NCI-H510A (cell line): ENCODE measurements around the gene ZNF536.
"Not testable (repeated sequence)": the region's sequence is repeated elsewhere in the genome, so short reads cannot be mapped to it uniquely, and the experiment has no call there.

Source experiments
- DNase-seq: peaks from one replicate; lab custom pipeline; 2025; lab: John Stamatoyannopoulos, UW

ZNF536 gene

DNA sequence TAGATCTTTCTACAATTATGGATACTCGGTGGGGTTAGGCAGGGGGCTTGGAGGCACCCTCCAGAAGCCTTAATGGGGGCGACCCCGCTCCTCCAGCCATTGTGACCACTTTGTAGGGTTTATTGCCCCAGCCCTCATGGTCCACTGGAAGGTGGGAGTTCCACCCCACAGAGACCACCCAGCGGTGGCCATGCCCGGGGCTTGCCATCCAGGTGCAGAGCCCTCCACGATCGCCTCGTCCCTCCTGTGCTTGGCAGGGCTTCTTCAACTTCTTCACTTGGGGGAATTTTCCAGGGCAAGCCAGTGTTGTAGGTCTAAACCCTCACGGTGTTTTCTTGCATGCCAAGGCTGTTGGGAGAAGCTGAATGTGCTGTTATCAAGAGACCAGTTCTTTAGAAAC, 16.1 kb downstream of the ZNF536 start:
- no peak for DNase-seq

DNA sequence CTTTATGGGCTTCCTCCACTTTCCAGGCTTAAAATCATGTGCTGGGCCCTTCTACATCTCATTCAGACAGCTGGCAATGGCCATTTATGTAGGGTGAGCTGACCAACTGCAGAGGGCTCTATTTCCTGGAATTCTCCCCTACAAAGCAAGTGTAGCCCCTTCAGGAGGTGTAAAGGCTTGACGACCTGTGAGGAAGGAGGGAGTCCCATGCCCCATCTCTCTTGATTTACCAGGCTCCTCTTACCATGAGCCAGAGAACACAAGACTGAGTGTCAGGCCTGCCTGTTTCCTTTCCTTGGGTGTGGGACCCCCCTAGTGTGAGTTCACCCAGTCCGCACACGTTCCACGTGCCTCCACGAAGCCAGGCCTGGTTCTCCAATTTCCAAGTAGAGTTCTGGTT, 16.6 kb downstream of the ZNF536 start:
- no peak for DNase-seq

DNA sequence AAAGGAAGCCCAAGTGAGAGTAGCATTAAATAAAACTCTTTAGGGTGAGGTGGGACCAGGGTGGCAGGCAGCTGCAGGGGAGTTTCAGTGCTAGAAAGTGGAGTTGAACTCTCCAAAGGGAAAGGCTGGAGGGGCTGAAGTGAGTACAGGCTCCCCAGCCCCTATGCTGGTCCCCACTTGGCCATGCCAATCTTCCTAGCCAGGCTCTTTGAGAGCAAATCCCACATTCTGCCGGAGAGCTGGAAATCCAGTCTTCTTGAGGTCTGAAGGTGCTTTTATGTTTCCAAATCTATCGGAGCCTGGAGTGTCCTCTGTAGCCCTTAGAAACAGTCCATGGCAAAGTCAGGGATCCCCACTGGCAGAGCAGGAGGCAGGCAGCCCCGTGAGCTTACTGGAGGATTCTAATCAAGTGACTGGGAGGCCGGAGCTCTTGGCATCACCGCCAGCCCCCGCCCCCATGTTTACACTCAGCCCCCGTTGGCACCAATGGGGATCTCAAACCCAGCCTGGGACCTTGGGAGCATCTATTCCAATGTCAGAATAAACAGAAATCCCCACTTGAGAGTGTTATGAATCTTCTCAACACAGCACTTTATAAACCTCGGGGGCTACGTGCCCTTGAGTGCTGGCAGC, 18.3 kb downstream of the ZNF536 start:
- no peak for DNase-seq

DNA sequence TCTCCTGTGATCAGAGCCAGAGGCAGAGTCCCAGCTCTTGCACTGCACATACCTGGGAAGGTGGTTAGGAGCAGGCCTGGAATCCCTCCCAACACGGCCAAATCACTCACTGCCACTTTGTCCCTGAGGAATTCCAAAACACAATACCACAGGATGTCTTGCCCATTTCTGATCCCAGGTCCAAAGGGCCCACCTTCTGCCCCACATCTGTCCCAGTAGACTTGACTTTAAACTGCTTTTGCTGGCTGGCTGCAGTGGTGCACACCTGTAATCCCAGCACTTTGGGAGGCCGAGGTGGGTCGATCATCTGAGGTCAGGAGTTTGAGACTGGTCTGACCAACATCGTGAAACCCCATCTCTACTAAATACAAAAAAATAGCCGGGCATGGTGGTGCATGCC, 18.9 kb downstream of the ZNF536 start:
- no peak for DNase-seq

DNA sequence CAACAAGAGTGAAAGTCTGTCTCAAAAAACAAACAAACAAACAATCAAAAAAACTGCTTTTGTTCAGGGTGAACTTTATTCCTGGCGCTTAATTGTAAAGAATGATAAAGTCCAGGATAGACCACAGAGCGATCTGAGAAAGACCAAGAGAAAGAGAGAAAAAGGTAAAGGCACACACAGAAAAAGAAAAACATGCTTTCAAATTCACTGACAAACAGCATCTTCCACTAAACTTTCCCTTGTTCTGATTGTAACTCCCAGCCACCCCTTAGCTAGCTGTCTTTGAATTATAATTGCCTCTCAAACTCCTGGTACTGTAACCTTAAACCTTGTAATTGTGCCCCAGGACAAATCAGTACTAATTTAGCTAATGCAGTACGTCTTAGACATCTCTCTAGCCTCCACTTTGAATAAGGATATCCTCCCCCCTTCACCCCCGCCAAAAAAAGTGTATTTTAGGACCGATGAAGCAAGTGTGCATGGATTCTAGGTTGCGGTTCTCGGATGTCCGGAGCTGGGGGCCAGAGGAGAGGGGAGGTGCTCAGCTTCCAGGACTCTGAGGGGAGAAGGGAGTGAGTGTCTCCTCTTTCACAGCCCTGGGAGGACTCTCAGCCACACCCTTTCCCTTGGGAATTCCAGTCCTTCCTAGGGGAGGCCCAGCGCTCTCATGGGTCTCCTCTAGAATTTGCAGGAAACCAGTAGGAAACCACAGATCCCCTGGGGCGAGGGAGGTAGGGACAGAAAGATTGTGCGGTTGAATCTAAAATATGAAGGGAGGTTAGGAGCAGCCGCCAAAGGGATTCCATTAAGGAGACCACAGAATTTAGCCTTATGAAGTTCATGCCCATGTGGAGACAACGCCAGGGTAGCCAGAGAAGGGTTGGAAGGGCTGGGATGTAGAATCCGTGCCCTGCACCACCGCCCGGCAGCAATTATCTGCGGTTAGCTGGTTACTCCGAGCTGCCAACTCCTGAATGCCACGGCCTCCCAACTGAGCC, 19.7 kb downstream of the ZNF536 start:
- no peak for DNase-seq

DNA sequence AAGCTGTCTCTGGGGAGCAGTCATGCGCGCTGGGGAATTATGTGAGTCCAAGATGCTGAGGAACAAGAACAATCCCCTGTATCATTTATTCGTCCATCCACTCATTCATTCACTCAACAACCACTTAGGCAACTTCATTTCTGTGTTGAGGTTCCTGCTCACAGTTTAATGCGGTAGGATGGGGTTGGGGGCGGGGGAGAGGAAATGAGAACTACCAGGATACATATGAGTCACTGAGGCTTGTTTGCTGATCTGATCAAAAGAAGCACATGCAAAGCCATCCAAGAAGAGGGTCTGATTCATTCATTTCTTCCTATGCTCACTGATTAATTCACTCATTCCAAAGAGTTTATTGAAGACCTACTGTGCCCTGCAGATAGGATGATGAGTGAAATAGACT, 20.9 kb downstream of the ZNF536 start:
- no peak for DNase-seq

DNA sequence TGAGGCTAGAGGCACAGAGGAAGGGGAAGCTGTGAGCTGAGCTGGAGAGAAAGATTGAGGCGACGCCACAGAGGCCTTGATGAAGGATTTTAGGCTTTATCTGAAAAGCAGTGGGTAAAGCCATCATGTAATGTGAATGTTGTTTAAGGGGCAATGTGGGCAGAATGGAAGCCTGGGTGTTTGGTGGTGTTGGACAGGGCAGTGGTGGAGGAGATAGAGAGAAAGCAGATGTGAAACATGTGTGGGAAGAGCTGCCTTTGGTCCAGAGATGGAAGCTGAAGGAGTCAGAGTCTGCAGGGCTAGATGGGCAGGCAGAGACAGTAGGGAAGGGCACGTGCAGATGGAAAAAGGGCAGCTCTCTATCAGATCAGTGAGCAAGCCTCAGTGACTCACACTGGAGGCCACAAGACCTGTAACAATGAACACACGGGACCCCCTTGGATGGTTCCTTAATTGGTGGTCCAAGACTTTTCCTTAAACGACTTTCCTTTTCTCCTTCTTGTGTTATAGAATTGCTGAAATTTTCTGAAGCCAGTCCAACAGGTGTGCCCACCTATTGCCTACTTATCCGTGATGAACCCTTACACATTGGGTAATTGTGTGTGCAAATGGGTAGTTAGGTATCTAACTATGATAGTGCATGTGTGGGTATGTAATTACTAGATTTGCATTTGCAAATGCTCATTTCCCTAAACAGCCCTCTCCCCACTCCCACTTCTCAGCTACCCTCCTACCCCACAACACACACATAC, 21.7 kb downstream of the ZNF536 start:
- no peak for DNase-seq

DNA sequence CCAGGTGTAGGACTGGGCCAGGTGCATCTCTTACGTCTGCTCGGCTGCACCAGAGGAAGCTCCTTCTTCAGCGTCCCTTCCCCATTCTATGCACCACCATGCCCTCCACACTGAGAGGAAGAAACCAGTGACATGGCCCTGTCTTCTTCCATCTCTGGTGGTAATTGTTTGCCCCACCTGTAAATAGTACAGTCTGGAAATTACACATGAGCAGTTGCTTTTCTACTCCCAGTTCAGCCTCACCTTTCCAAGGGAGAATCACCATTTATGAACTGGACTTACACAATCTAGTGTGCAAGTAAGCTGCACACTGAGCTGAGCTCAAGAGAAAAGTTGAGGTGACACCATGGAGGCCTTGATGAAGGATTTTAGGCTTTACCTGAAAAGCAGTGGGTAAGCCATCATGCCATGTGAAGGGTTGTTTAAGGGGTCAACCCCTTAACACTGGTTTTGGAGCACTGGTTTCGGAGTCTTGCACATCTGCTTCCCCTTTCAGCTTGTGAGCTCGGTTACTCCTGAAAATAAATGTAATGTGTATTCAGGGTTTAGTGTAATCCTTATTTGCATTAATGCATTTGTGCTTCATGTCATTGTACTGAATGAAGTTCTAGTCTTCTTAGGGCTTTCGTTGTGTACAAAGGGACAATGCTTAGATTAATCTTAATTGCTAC, 22.4 kb downstream of the ZNF536 start:
- no peak for DNase-seq

DNA sequence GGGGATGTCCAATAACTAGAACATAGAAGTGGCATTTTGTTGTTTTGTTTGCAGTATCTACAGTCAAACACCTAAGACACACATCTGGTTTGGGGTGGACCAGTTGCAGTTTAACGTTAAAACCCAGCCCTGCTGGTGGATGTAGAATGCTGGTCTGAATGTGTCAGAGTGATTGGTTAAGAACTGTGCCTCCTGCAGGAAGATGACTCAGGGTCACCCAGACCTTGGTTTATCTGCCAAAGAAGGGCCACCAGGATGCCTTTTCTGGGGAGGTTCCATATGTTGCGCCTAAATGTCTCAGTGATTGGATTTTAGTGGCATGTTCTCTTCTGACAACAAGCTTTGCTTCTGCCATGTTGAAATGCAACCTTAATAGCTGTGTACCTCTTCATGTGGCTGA, 23.1 kb downstream of the ZNF536 start:
- DNase-seq = no peak

DNA sequence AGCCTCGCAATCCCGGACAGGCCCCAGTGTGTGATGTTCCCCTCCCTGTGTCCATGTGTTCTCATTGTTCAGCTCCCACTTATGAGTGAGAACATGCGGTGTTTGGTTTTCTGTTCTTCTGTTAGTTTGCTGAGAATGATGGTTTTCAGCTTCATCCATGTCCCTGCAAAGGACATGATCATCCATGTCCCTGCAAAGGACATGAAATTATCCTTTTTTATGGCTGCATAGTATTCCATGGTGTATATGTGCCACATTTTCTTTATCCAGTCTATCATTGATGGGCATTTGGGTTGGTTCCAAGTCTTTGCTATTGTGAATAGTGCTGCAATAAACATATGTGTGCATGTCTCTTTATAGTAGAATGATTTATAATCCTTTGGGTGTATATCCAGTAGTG, 26.4 kb downstream of the ZNF536 start:
- not testable (repeated sequence) for DNase-seq

DNA sequence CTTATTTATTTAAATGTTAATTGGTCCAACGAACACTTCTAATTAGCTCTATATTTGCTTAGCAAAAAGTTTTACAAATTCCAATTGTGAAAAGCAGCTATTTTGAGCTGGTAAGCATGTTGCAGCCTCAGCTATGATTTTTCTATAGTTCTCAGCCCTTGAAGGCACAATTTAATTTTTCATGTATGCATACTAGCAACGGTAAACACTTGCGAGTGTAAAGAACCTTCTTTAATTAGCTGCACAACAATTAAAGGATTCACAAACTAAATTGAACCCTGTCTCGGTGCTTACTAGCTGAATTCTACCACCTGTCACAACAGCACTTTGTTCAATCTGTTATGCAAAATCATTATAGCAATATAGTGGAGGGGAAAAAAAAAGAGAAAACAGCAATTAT, 29.8 kb downstream of the ZNF536 start:
- no peak for DNase-seq

DNA sequence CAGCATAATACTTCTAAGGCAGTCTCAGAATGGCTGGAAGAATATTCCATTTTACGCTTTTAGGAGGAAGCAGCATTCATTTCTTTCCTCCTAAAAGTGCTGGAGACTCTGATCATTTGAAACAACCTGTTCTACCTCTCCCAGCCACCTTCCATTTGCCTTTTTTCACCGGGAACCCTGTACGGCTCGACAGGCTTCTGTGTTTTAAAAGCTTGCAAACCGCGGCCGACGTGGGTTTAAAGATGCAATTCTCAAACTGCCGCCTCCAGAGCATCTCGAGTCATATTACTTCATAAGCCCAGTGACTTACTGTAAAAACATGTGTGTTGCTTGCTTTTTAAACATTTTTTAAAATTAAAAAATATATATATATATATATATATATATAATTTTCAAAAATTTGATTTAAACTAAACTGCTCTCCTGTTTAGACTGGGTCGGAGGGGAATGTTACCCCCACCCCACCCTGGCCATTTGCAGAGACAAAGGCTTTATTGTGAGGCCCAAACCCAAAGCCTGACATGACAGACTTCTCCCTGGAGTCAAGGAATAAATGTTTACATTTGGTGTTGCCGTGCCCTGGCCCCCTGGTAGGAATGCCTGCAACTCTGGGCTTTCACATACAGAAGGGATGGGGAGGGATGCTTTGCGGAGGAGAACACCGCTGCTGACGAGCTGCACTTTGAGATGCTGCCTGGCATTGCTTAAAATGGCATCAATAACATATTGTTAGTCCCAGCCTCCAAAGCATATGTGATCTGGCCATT, 30.4 kb downstream of the ZNF536 start:
- no peak for DNase-seq

DNA sequence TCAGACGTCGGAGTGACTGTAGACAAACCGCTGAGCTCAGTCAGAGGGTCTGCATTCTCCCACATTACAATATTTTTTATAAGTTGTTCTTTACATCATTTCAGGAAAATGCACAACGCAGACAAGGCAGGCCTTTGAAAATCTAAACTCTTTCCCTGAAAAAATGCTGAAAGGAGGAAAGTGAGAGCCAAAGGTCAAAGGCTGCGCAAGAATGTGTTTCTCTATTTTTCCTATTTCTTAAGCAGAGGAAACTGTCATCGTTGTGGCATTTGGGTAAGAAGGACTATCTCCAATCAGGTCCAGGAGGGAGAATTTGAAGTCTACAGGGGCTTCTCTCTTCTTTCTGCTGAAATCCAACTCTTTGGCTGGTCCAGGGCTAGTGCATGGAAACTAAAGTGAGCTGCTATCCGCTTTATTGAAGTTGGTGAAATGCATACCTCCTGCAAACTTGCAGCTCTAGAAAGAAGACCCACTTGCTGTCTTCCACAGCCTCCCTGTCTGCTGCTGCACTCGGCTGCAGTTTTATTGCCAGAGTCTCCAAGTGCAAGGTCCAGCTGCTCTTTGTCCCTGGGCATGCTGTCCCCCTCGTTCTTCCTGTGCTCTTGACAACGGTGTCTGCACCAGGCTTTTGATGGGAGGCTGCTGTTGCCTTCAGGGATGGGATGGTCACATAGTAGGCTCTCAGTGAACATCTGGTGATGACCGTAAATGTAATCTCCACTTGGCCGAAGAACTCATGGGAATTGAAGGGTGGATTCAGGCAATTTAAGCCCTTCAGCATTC, 31.2 kb downstream of the ZNF536 start:
- no peak for DNase-seq

DNA sequence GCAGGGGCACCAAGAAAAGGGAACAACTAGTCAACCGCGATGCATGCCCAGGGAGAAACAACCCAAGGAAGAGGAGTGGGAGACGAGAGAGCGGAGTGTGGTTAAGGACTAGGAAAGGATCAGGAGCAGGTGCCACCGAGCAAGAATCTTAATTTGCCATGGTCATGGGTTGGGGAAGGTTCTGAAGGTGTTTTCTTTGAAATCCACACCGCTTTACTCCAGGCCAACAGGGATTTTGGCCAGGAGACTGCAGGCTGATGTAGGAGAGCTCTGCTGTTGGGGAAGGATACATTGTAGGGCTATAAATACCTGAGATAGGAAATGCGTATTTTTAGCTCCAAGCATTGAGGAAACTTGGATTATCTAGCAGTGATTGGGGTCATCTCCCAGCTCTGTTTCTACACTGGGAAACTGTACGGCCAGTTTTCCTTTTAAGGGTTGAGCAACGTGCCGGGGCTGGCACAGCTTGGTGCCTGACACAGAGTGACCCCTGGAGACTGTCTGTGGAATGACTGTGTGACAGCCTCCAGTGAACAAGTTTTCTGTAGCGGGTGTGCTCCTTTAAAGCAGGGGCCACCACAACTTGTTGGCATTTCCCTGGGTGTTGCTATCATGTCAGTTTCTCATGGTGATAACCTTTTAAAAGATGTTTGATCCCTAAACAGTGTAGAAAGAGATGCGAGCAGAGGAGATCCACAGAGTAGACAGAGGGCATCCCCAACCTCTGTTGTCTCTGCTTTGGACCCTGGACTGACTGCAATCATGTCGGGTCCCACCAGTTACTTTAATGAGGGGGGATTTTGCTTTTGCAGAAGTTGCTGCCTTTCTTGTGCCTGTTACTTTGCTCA, 34.3 kb downstream of the ZNF536 start:
- DNase-seq = no peak

DNA sequence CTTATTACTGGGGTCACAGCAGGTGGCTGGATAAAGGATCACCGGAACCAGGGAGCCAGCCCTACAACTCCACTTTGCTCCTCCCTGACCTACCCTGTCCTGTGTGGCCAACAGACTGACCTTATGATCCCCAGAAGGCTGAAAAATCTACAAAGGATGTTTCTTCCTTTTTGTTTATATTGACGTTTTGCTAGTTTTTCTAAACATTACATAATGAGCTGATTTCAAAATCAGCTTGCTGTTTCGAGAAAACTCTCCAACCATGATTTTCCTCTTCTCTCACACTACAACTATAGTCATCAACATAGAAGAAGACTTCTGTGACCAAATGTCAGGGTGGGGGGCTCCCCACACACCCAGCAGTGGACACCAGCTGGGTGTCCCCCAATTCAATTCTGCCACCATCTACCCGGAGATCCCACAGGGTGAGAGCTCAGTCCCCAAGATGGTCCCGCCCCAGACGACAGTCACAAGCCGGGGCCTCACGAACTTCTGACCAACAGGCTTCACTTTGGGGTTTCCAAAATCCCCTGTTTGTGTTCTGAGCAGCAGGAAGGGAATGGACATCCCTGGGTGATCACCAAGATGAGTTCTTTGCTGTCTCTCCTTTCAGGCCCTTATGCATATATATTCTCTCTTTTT, 35.0 kb downstream of the ZNF536 start:
- DNase-seq = no peak

DNA sequence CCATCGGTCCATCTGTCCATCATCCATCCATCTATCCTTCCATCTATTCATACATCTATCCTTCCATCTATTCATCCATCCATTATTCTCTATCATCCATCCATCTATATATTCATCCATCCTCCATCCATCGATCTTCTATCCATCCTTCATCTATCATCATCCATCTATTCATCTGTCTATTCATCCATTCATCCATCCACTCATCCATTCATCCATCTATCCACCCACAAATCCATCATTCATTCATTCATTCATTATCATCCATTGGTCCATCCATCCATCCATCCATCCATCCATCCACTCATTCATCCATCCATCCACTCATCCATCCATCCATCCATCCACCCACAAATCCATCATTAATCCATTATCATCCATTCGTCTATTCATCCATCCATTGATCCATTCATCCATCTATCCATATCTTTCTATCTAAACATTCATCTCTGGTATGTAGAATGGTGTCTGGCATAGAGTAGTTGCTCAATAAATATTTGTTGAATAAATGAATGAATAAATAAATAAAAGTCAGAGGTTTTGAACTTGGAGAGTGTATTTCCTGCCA, 36.6 kb downstream of the ZNF536 start:
- no peak for DNase-seq

DNA sequence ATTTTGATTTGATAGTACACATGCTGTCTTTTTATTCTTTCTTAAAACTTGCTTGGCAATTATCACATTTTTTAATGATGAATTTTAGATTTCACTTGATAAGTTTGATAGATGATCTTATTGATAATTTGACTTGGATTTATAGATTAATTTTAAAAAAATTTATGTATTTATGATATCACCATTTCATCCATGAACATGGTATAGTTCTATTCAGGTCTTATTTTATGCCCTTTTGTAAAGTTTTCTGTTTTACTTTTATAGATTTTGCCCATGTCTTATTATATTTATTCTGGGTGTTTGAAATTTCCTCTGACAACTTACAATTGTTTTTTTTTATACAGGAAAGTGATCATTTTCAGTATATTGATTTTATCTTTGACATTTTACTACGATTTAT, 39.5 kb downstream of the ZNF536 start:
- DNase-seq = no peak

DNA sequence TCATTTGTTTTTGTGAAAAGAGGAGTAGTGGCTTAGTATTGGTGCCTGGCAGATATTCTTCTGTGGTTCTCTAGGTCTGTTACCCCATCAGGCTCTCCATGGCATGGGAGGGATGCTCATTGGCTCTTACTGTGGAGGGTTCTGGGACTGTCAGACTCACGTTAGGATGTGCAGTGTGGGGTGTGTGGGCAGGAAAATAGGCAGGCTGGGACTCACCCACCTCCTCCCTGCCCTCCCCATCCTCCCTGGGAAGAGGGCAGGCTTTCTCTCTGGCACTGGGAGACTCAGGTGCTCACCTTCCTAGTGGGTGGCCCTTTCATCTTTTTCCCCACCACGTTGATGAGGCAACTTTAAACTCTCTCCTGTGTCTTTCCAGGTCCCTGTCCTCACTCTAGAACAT, 44.2 kb downstream of the ZNF536 start:
- DNase-seq = no peak

DNA sequence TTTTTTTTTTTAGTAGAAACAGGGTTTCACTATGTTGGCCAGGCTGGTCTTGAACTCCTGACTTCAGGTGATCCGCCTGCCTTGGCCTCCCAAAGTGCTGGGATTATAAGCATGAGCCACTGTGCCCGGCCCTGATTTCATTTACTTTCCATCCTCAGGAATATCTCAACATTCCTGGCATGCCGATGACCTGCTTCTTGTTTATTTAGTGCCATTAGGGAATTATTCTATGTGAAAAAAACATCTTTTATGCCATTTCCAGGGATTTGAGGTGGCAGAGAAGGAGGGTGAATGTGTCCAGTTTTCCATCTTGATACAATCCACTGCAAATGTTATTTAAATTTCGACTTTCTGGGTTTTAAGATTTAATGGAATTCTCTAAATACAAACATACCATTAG, 45.0 kb downstream of the ZNF536 start:
- DNase-seq = not testable (repeated sequence)
